GM12891 (cell line): Measurements from ENCODE around the gene SHISA9.

Experiments
- POLR2A ChIP-seq: IDR thresholded peaks from 2 replicates; pipeline ENCODE4 v1.6.1; 2011; ENCODE audit warnings: low read depth, low read length, control low read depth
- POLR2AphosphoS5 ChIP-seq: IDR thresholded peaks from 2 replicates; pipeline ENCODE4 v1.6.1; 2011; ENCODE audit warnings: low read depth, low read length, control low read depth
- POU2F2 ChIP-seq: IDR thresholded peaks from 2 replicates; pipeline ENCODE4 v1.6.1; 2011; ENCODE audit warnings: low read depth, mild to moderate bottlenecking, control low read depth, low read length, moderate library complexity

DNA sequence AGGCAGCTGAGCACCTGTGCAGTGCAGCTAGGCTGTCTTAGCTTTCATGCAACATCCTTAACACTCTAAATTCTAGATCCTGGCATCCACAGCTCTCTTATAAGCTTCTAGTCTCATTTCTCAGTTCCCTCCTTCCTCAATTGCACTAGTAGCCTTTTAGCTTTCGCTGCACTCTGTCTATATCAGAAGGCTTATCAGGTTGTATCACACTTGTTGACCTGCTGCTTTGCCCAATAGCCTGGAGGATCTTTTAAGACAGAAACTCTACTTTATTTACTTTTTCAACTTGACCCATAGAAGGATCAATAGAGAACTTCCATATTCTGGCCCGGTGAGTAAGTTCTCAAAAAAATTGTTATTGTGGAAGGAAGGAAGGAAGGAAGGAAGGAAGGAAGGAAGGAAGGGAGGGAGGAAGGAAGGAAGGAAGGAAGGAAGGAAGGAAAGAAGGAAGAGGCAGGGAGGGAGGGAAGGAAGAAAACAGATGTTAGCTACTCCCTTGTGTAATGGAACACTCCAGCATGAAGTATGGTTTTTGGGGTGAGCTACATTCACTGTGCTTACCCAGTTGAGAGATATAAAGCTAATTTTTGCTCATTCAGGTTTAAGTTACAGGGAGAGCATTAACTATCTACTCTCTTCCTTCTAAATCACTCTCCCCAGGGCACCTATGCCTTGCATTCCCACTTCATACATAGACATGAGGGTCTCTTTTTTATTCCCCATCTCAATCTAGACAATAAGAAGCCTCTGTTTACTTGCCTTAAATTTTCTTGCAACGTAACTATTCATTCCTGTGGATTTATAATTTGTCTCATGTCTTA, 361.1 kb downstream of the SHISA9 start:
- no peak for TF ChIP-seq POLR2A
- no peak for TF ChIP-seq POLR2AphosphoS5
- TF ChIP-seq POU2F2, result no peak
